Measurements from ENCODE around the gene CHI3L2. TPM values are rescaled to one million over a fixed set of nuclear protein-coding genes. Genes with fewer than 3 reads are reported as not detected.

The CHI3L2 gene
- total RNA-seq, 1 donor from 2014 or later, result not detected

DNA sequence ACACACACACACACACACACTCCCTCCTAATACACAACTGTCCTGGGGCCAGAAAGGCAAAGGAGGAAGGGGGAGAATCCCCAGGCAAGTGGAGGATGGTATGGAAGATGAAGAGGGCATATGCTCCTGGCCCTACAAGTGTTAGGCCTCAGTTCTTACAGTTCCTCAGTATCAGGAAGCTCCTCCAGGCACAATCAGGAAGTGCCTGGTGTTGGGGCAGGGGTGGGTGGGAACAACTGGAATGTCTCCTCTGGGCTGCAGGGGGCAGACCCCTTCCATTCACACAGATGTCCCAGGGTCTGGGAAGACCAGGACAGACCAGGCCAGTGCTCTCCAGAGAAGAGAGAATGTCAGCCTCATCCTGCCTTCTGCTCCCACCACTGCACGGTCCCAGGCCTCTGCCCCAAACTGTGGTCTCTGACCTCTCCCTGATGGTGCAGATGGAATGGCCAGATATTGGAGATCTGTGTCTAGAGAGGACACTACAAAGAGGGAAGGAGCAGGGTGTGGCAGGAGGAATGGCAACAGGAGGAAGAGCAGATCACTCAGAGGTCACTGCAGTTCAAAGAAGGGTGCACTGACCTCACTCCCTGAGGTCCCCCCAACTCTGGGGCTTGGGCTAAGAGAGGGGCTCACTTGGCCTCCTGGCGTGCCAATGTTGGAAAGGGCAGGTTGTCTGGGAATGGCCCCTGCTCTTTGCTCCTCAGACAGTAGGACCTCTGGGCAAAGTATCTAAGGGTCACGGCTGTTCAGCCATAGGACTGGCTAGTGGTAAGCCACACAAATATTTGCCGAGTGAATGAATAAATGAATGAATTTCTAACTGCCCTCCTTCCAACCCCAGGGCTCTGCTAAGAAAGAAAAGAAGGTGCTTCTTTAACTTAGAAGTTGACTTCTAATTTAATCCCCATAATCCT lies 24.5 kb upstream of the CHI3L2 start:
- TF ChIP-seq CTCF (IDR thresholded peaks at IDR 0.05), result no peak
- no peak for DNase-seq (ENCODE audit: low spot score)
- H3K27ac Mint-ChIP-seq (ENCODE audit: unreplicated experiment), result no peak overlapping the region
- H3K27me3 Mint-ChIP-seq (ENCODE audit: low read depth), result peaks cover 13% of the 10 kb centered on the region
- H3K36me3 Mint-ChIP-seq (ENCODE audit: low read depth), result no peaks in the 10 kb centered on the region
- no peaks in the 10 kb centered on the region for H3K9me3 Mint-ChIP-seq (ENCODE audit: low read depth)
- H3K4me3 Mint-ChIP-seq (ENCODE audit: unreplicated experiment), result no peak overlapping the region
- peaks cover 2% of the 10 kb centered on the region for H3K4me1 Mint-ChIP-seq (ENCODE audit: low read depth)

DNA sequence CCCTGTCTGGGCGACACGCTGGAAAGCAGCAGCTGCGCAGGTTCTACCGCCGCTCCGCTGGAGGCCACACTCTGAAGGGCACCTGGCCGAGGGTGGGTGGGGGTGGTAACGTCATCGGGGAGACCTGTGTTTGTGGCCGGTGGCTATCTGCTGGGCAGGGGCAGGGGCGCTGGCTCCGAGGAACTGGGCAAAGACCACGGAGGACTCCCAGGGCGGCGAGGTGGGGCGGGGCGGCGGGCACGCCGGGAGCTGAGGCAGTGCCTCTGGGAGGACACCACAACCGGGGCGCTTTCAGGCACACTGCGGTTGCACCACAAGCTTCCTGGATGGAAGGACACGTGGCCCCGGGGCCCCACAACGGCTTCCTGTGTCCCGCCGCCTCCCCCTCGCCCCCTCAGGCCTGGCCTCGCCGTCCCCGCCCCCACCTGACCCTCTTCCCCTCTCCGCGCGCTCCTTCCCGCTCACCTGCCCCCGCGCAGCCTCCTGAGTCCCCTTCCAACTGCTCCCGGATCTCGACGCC lies 23.8 kb upstream of the CHI3L2 start:
- Mint-ChIP-seq H3K27ac (ENCODE audit: unreplicated experiment) (no peak overlapping the region), H3K4me3 (ENCODE audit: unreplicated experiment) (no peak overlapping the region)
- no peak for TF ChIP-seq CTCF (IDR thresholded peaks at IDR 0.05)

GRCh38 chr1:111204201-111204982 lies 23.1 kb upstream of the CHI3L2 start:
- Mint-ChIP-seq H3K4me3 (ENCODE audit: unreplicated experiment) (no peak overlapping the region), H3K36me3 (ENCODE audit: low read depth) (no peaks in the 10 kb centered on the region), H3K27me3 (ENCODE audit: low read depth) (peaks cover 17% of the 10 kb centered on the region), H3K27ac (ENCODE audit: unreplicated experiment) (no peak overlapping the region), H3K4me1 (ENCODE audit: low read depth) (peaks cover 2% of the 10 kb centered on the region), H3K9me3 (ENCODE audit: low read depth) (no peaks in the 10 kb centered on the region)
- DNase-seq (ENCODE audit: low spot score), result no peak
- TF ChIP-seq CTCF (IDR thresholded peaks at IDR 0.05), result no peak

More for the DNA sequence above, 23.8 kb upstream of the CHI3L2 start:
- Mint-ChIP-seq H3K9me3 (ENCODE audit: low read depth) (no peaks in the 10 kb centered on the region), H3K4me1 (ENCODE audit: low read depth) (peaks cover 2% of the 10 kb centered on the region), H3K27me3 (ENCODE audit: low read depth) (peaks cover 16% of the 10 kb centered on the region), H3K36me3 (ENCODE audit: low read depth) (no peaks in the 10 kb centered on the region)
- DNase-seq (ENCODE audit: low spot score), result no peak

GRCh38 chr1:111204983-111205713 lies 22.4 kb upstream of the CHI3L2 start:
- no peaks in the 10 kb centered on the region for H3K36me3 Mint-ChIP-seq (ENCODE audit: low read depth)
- H3K27ac Mint-ChIP-seq (ENCODE audit: unreplicated experiment), result no peak overlapping the region
- no peaks in the 10 kb centered on the region for H3K9me3 Mint-ChIP-seq (ENCODE audit: low read depth)
- peaks cover 24% of the 10 kb centered on the region for H3K27me3 Mint-ChIP-seq (ENCODE audit: low read depth)
- H3K4me1 Mint-ChIP-seq (ENCODE audit: low read depth), result peaks cover 2% of the 10 kb centered on the region
- DNase-seq (ENCODE audit: low spot score), result no peak
- TF ChIP-seq CTCF (IDR thresholded peaks at IDR 0.05), result no peak
- no peak overlapping the region for H3K4me3 Mint-ChIP-seq (ENCODE audit: unreplicated experiment)

DNA sequence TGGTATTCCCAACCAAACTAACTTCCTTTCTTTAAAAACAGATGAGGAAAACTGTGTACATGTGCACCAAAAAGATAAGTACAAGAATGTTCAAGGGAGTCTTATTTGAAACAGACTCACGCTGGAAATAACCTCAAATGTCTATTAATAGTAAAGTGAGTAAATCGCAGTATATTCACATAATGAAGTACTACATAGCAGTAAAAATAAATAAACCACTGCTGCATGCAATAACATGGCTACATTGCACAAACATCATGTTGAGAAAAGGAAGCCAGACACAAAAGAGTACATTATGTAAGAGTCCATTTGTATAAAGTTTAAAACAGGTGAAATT lies 21.8 kb upstream of the CHI3L2 start:
- H3K4me1 Mint-ChIP-seq (ENCODE audit: low read depth), result peaks cover 2% of the 10 kb centered on the region
- H3K36me3 Mint-ChIP-seq (ENCODE audit: low read depth), result no peaks in the 10 kb centered on the region
- no peak for TF ChIP-seq CTCF (IDR thresholded peaks at IDR 0.05)
- H3K27ac Mint-ChIP-seq (ENCODE audit: unreplicated experiment), result no peak overlapping the region
- H3K27me3 Mint-ChIP-seq (ENCODE audit: low read depth), result peaks cover 29% of the 10 kb centered on the region
- no peak for DNase-seq (ENCODE audit: low spot score)
- H3K4me3 Mint-ChIP-seq (ENCODE audit: unreplicated experiment), result no peak overlapping the region
- H3K9me3 Mint-ChIP-seq (ENCODE audit: low read depth), result no peaks in the 10 kb centered on the region
